ENCODE measurements around the gene DMXL1. TPM values are rescaled to one million over a fixed set of nuclear protein-coding genes. Genes with fewer than 3 reads are reported as not detected.
"Not testable (repeated sequence)": the region's sequence is repeated elsewhere in the genome, so short reads cannot be mapped to it uniquely, and the experiment has no call there.

DMXL1 gene
- total RNA-seq, 1 donor from 2014 or later: 27.5 TPM

GRCh38 chr5:119063579-119064379, 7.1 kb upstream of the DMXL1 start:
- peak; percentile 55 for ATAC-seq

DNA sequence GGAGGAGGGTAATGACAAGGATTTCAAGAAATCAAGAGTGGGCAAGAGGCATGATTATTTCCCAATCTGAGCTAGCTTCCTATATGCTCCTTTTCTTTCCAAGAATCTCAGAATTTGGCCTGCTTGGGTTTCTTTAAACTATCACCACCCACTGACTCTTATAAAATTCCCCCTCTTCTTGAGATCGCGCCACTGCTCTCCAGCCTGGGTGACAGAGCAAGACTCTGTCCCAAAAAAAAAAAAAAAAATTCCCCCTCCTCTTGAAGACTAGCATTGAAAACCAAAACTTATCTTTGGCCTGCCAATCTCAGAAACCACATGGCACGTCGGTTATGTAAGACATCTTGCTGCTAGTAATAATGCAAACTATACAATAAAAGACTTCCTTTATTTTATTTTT, 3.4 kb upstream of the DMXL1 start:
- ATAC-seq: no peak

GRCh38 chr5:119070578-119070827, 384 bp upstream of the DMXL1 start:
- peak; percentile 69 for ATAC-seq

DNA sequence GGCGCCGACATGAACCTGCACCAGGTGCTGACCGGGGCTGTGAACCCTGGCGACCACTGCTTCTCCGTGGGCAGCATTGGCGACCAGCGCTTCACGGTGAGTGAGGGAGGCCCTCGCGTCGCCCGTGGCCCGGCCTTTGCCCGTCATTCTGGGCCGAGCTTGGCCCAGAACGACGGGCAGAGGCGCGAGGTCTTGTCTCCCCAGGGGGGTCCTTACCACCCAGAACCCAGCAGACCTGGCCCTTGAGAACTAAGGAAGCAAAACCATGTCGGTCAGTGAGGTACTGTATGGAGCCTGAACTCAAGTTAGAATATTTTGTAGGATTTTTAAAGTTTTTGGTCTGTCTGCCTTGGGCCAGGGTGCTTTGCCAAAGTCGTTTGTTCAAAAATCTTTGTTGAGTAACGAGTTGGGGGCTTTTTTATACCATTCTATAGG, 691 bp downstream of the DMXL1 start:
- ATAC-seq: no peak

DNA sequence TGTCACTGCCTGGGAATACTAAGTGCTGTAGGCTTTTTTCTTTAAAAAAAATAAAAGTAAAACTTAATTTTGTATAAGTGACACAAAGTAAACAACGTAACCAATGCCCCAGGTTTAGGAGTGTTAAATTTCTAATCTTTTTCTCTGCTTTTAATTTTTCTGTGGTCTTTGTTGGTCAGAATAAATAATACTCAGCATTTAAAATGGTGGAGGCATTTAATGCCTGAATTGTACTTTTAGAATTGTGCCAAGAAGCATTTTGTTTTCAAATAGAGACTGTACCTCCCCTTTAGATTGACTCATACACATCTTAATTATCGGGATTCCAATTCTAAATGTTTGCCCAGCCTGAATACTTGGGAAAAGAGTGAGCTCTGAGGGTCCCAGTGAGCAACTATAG, 1.6 kb downstream of the DMXL1 start:
- no peak for ATAC-seq

DNA sequence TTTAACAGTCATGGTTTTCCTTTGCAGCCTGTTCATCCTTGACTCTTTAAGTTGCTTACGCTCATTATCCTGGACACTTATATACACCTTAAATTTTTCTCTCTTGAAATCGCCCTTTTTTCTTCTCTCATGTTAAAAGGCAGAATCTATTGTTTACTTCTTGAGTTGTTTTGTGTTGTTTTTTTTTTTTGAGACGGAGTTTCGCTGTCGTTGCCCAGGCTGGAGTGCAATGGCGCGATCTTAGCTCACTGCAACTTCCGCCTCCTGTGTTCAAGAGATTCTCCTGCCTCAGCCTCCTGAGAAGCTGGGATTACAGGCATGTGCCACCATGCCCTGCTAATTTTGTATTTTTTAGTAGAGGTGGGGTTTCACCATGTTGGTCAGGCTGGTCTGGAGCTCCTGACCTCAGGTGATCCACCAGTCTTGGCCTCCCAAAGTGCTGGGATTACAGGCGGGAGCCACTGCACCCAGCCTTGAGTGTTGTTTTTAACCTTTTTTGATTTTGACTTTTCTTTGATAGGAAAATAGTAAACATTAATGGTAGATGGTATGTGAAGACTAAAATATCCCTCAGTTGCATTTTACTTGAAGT, 3.0 kb downstream of the DMXL1 start:
- ATAC-seq: not testable (repeated sequence)

DNA sequence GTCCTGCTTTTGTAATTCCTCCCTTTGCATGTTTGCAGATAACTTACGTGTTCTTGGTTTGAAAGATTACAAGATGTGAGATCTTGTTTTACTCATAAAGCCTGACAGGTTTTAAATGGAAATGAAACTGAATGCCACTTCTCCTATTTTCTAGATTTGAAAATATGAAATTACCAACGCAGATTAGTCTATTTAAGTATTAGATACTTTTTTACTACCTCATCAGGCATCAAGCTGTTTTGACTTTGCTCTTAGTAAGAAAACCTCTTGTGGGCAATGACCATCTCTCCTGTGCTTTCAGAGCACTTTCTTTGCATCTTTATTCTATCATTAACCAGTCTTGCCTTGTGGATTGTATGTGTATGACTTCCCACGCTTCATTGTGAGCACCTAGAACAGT, 3.5 kb downstream of the DMXL1 start:
- ATAC-seq: no peak

DNA sequence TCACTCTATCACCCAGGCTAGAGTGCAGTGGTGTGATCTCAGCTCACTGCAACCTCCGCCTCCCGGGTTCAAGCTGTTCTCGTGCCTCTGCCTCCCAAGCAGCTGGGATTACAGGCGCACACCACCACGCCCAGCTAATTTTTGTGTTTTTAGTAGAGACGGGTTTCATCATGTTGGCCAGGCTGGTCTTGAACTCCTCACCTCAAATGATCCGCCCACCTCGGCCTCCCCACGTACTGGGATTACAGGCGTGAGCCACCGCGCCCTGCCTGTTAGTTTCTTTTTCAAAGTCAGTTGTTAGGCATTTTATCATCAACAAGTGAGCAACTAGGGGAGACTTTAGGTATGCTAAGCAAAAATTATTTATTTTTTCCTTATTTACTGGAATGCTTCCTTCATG, 4.4 kb downstream of the DMXL1 start:
- ATAC-seq: not testable (repeated sequence)

- ATAC-seq: no peak
Observed at GRCh38 chr5:119076080-119076479, 5.2 kb downstream of the DMXL1 start.

GRCh38 chr5:119077444-119077843, 6.6 kb downstream of the DMXL1 start:
- ATAC-seq: no peak

DNA sequence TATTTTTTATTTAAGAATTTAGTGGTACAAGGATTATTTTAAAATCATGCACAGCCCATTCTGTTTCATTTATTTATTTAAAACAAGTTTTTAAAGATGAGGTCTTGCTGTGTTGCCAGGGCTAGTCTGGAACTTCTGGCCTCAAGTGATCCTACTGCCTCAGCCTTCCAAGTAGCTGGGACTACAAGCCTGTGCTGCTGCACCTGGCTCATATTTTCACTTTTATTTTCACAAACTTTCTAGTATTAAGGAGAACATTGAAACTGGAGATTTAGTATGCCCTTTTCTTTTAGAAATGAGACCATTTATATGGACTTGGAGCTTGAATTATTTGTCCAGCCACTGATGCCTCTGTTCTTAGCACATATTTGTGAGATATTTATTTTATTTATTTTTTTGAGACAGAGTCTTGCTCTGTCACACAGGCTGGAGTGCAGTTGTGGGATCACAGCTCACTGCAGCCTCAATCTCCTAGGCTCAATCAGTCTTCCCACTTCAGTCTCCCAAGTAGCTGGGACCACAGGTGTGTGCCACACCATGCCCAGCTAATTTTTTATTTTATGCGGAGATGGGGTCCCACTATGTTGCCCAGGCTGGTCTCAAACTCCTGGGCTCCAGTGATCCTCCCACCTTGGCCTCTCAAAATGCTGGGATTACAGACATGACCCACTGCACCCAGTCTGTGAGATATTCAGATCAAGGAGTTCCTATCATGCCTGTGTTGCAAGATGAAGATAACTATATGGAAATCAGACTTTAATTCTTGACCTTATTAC, 7.4 kb downstream of the DMXL1 start:
- ATAC-seq: no peak

GRCh38 chr5:119078861-119079260, 8.0 kb downstream of the DMXL1 start:
- no peak for ATAC-seq

- no peak for ATAC-seq
Observed at GRCh38 chr5:119079318-119079921, 8.5 kb downstream of the DMXL1 start.

DNA sequence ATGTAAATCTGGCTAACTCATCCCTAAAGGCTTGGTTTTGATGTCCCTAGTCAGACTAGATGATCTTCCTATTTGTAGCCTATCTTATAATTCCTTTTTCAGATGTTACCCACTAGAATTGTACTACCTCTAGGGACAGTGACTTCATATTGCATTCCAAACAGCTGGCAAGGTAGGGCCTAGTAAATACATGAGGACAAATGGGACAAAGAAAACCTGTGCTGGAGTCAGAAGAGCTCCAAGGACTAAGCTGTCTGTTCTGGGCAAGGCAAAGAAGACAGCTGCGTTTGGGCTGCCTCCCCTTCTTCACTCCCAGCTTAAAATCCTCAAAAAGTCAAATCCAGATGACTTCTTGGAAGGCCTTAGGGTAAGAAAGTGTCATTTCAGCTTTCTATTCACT, 10.0 kb downstream of the DMXL1 start:
- ATAC-seq: no peak

DNA sequence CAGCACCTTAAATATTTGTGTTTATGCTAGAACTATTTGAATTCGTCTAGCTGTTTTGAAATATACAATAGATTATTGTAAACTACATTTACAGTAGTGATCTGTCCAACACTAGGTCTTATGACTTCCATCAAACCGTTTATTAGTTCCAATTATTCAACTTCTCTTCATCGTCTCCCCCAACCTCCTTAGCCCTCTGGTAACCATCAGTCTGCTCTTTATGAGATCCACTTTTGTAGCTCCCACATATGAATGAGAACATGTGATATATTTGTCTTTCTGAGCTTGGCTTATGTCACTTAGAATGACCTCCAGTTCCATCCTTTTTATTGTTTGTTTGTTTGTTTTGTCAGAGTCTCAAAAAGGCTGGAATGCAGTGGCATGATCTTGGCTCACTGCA, 11.8 kb downstream of the DMXL1 start:
- ATAC-seq: no peak

- no peak for ATAC-seq
Observed at GRCh38 chr5:119083679-119084078, 12.8 kb downstream of the DMXL1 start.

- no peak for ATAC-seq
Observed at GRCh38 chr5:119088438-119088837, 17.6 kb downstream of the DMXL1 start.

- no peak for ATAC-seq
Observed at GRCh38 chr5:119095611-119096010, 24.7 kb downstream of the DMXL1 start.

DNA sequence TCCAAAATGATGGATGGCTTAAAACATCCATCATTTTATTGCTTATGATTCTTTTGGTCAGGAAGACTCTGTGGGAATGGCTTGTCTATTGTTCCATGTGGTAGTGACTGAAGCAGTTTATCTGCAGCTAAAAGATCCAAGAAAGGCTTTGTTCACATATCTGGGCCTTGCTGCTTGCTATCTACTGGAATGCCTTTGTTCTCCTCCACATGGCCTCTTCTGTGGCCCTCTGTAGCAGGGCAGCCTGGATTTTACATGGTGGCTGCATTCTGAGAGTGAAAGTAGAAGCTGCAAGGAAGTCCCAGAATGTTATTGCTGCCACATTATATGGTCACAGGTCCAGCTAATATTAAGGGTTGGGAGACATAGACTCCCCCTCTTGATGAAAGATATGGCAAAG, 35.1 kb downstream of the DMXL1 start:
- no peak for ATAC-seq

- ATAC-seq: no peak
Observed at GRCh38 chr5:119112151-119112550, 41.3 kb downstream of the DMXL1 start.

DNA sequence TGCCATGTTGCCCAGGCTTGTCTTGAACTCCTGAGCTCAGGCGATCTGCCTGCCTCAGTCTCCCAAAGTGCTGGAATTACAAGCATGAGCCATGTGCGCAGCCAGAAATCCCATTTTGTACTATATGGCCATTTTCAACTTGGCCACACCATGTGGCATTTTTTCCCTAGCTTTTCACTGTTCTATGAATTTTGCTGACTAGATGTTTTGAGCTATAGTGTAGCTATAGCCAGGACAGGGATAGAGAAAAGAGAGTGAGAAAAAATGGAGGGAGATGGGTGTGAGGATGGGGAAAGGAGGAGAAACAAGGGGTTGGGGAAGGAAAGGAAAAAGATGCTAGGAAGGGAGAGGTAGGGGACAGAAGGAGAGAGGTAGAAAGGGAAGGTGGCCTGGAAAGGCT, 46.4 kb downstream of the DMXL1 start:
- ATAC-seq: no peak

DNA sequence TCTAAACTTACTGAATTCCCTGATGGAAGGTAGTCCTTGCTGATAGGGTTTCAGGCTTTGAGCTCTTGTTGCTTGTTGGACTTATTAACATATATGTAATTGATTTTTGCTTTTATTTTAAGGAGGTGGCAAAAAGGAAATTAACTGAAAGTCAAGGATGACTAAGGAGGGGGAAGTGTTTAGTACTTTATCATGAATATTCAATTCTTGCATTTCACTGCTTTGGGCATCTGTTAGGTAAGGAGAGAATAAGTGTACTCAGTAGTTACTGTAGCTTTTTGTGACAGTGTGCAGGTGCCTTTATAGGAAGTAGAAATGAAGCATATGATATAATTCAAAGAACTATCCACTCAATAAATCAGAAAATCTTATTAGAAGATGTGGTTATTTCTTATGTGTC, 47.1 kb downstream of the DMXL1 start:
- ATAC-seq: no peak

GRCh38 chr5:119120893-119121292, 50.0 kb downstream of the DMXL1 start:
- ATAC-seq: no peak

DNA sequence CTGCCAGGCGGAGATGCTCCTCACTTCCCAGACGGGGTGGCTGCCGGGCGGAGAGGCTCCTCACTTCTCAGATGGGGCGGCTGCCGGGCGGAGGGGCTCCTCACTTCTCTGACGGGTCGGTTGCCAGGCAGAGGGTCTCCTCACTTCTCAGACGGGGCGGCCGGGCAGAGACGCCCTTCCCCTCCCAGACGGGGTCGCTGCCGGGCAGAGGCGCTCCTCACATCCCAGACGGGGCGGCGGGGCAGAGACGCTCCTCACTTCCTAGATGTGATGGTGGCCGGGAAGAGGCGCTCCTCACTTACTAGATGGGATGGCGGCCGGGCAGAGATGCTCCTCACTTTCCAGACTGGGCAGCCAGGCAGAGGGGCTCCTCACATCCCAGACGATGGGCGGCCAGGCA, 51.6 kb downstream of the DMXL1 start:
- not testable (repeated sequence) for ATAC-seq
